ENCODE data around the gene OR14I1. TPM values are rescaled to one million over a fixed set of nuclear protein-coding genes. Genes with fewer than 3 reads are reported as not detected.

Gene OR14I1
- total and polyA plus RNA-seq, 9 of the 15 experiments (the other 6 are each of a cell fraction or from before 2014, with no cell fraction given), result not detected

DNA sequence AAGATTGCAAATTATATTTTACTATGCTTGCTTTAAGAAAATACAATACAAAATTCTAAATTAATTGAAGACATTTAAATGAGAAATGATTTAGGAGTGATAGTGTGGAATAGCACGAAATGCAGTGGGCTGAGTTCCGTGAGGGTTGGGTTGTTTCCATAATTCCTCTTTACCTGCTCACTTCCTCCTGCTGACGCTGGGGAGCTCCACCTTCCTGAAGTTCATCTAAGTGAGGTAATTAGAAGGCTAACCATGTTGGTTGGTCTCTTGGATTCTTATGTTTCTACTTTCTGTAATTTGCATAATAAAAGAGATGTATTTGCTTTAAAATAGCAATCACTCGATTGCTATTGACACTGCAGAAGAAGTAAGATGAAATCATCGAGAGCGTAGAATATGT is 4.7 kb downstream of the OR14I1 start:
- intact Hi-C loops (cut with micrococcal nuclease), result loop anchor here (1.0 kb wide), 1 partner anchor 109 kb away; no protein-coding TSS in a partner anchor

More for the DNA sequence above, 4.7 kb downstream of the OR14I1 start:
- ChIA-PET POLR2A (no interaction called here), CTCF (ENCODE audit: low intra/inter-chr PET ratio) (no interaction called here)
- Histone ChIP-seq H3K4me1 (replicated peaks in 1 of 2; ENCODE audit: control insufficient read depth in 2 of 2, insufficient read depth in 2 of 2, low read length in 2 of 2) (no peaks in the 10 kb centered on the region), H3K9ac (ENCODE audit: insufficient read depth in 1 of 2, low read depth in 2 of 2, low read length in 2 of 2) (no peak overlapping the region), H3K79me2 (ENCODE audit: control insufficient read depth, insufficient read depth, low read length) (no peaks in the 10 kb centered on the region), H3K27ac (ENCODE audit: extremely low read depth, low read depth, low read length) (no peak overlapping the region), H2AFZ (ENCODE audit: low read depth, low read length) (no peak overlapping the region), H3K9me1 (ENCODE audit: control insufficient read depth, insufficient read depth, low read length) (no peaks in the 10 kb centered on the region), H3K4me2 (ENCODE audit: insufficient read depth, low read length) (no peak overlapping the region), H3K36me3 (ENCODE audit: control insufficient read depth, insufficient read depth, low read length) (no peaks in the 10 kb centered on the region), H3K27me3 (ENCODE audit: control insufficient read depth in 2 of 2, insufficient read depth in 2 of 2, low read length in 2 of 2) (no peaks in the 10 kb centered on the region), H3K4me3 (no peak overlapping the region), H3K9me3 (replicated peaks; ENCODE audit: control insufficient read depth, insufficient read depth, low read depth, low read length) (no peaks in the 10 kb centered on the region), H4K20me1 (replicated peaks; ENCODE audit: control insufficient read depth, insufficient read depth, low read length) (no peaks in the 10 kb centered on the region)
- no TSS peak for BruUV-seq (replicated peaks)
- FAIRE-seq (no peak), ATAC-seq (peak; percentile 53; the same call in 1 of the 3 replicates), DNase-seq (ENCODE audit: extremely low read depth in 1 of 4, low spot score in 3 of 4) (no peak)
- in situ Hi-C loops (cut with MboI), result no loop called here
- 2% methylated on average over 6 of the region's 6 CpGs for WGBS (ENCODE audit: insufficient coverage, low coverage, missing lambda C conversion rate)
- TF ChIP-seq, protein P1, sequence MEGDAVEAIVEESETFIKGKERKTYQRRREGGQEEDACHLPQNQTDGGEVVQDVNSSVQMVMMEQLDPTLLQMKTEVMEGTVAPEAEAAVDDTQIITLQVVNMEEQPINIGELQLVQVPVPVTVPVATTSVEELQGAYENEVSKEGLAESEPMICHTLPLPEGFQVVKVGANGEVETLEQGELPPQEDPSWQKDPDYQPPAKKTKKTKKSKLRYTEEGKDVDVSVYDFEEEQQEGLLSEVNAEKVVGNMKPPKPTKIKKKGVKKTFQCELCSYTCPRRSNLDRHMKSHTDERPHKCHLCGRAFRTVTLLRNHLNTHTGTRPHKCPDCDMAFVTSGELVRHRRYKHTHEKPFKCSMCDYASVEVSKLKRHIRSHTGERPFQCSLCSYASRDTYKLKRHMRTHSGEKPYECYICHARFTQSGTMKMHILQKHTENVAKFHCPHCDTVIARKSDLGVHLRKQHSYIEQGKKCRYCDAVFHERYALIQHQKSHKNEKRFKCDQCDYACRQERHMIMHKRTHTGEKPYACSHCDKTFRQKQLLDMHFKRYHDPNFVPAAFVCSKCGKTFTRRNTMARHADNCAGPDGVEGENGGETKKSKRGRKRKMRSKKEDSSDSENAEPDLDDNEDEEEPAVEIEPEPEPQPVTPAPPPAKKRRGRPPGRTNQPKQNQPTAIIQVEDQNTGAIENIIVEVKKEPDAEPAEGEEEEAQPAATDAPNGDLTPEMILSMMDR (IDR thresholded peaks at IDR 0.05 in 2 of 3, conservative IDR thresholded peaks at IDR 0.05 in 1 of 3; ENCODE audit: insufficient read depth in 2 of 3, low read depth in 1 of 3, low read length in 3 of 3), result 0 out of 6 replicates have a peak, but pooled peaks of 1 of the 3 experiments have one; percentile 19
- TF ChIP-seq CHD2 (IDR thresholded peaks at IDR 0.05; ENCODE audit: low read depth, low read length), result no peak
- TF ChIP-seq, protein P2, sequence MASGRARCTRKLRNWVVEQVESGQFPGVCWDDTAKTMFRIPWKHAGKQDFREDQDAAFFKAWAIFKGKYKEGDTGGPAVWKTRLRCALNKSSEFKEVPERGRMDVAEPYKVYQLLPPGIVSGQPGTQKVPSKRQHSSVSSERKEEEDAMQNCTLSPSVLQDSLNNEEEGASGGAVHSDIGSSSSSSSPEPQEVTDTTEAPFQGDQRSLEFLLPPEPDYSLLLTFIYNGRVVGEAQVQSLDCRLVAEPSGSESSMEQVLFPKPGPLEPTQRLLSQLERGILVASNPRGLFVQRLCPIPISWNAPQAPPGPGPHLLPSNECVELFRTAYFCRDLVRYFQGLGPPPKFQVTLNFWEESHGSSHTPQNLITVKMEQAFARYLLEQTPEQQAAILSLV (tag; IDR thresholded peaks at IDR 0.05), result no peak
- peak in 1 of 2 experiments; percentile 43; a peak in 2 of 4 replicates for TF ChIP-seq RAD21 (CRISPR knock-in tag; conservative IDR thresholded peaks at IDR 0.05 in 1 of 2, IDR thresholded peaks at IDR 0.05 in 1 of 2)
